ENCODE results near the gene GID8. TPM values are rescaled to one million over a fixed set of nuclear protein-coding genes. Genes with fewer than 3 reads are reported as not detected.

GID8 gene
- total and polyA plus RNA-seq, 2 donors from 2014 or later, result 16.4 to 37.3 TPM

DNA sequence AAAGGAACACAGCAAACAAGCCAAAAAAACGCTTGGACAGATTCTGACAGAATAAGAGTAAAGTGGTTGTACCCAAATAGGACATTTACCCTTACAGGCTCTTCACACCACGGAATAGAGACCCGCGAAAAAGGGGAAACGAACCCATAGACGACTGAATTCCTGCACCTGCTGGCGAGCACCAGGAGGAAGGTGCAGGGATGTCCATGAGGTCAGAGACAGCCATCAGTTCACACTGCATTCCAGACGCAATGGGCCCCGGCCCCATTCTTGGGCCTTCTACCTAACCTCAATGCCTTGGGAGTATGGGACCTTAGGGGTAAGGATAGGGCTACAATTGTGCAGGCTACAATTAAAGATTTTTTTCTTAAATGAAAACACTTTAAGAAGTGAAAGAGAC is 6.5 kb upstream of the GID8 start:
- TF ChIP-seq CTCF (IDR thresholded peaks at IDR 0.05; ENCODE audit: borderline replicate concordance, extremely low read depth, insufficient read depth), result no peak
- no peak for FAIRE-seq
- peaks cover 0 to 27% (median 10%) of the 10 kb centered on the region in 3 donors for H3K4me1 ChIP-seq (ENCODE audit: control insufficient read depth in 2 of 3, insufficient read depth in 2 of 3, low read depth in 1 of 3, low read length in 3 of 3)
- intact Hi-C loops (cut with DNase I), result no loop called here
- H3K27me3 ChIP-seq (ENCODE audit: control insufficient read depth, insufficient read depth, low read length), result no peaks in the 10 kb centered on the region
- no peaks in the 10 kb centered on the region for H3K9me3 ChIP-seq (ENCODE audit: control insufficient read depth in 2 of 3, insufficient read depth in 1 of 3, low read length in 3 of 3)
- DNase-seq, result no peak
- no peak overlapping the region for H3K9ac ChIP-seq (ENCODE audit: low read length in 3 of 3)
- H3K4me3 ChIP-seq (ENCODE audit: low read length in 3 of 3), result no peak overlapping the region
- peaks cover 4 to 7% (median 5%) of the 10 kb centered on the region in 3 donors for H3K36me3 ChIP-seq (ENCODE audit: control insufficient read depth in 2 of 3, insufficient read depth in 3 of 3, low read length in 3 of 3)
- no peak overlapping the region for H3K27ac ChIP-seq (ENCODE audit: low read depth in 2 of 2, low read length in 2 of 2)

GRCh38 chr20:62933966-62934365 is 4.0 kb upstream of the GID8 start:
- Histone ChIP-seq H3K9me3 (ENCODE audit: control insufficient read depth in 2 of 3, insufficient read depth in 1 of 3, low read length in 3 of 3) (no peaks in the 10 kb centered on the region), H3K9ac (ENCODE audit: low read length in 3 of 3) (no peak overlapping the region), H3K4me3 (ENCODE audit: low read length in 3 of 3) (no peak overlapping the region), H3K36me3 (ENCODE audit: control insufficient read depth in 2 of 3, insufficient read depth in 3 of 3, low read length in 3 of 3) (peaks cover 4 to 7% (median 5%) of the 10 kb centered on the region in 3 donors), H3K27ac (ENCODE audit: low read depth in 2 of 2, low read length in 2 of 2) (no peak overlapping the region), H3K4me1 (ENCODE audit: control insufficient read depth in 2 of 3, insufficient read depth in 2 of 3, low read depth in 1 of 3, low read length in 3 of 3) (peaks cover 0 to 15% (median under 1%) of the 10 kb centered on the region in 3 donors), H3K27me3 (ENCODE audit: control insufficient read depth, insufficient read depth, low read length) (no peaks in the 10 kb centered on the region)
- TF ChIP-seq CTCF (IDR thresholded peaks at IDR 0.05; ENCODE audit: borderline replicate concordance, extremely low read depth, insufficient read depth), result no peak
- FAIRE-seq (no peak), DNase-seq (no peak)
- intact Hi-C loops (cut with DNase I), result no loop called here

DNA sequence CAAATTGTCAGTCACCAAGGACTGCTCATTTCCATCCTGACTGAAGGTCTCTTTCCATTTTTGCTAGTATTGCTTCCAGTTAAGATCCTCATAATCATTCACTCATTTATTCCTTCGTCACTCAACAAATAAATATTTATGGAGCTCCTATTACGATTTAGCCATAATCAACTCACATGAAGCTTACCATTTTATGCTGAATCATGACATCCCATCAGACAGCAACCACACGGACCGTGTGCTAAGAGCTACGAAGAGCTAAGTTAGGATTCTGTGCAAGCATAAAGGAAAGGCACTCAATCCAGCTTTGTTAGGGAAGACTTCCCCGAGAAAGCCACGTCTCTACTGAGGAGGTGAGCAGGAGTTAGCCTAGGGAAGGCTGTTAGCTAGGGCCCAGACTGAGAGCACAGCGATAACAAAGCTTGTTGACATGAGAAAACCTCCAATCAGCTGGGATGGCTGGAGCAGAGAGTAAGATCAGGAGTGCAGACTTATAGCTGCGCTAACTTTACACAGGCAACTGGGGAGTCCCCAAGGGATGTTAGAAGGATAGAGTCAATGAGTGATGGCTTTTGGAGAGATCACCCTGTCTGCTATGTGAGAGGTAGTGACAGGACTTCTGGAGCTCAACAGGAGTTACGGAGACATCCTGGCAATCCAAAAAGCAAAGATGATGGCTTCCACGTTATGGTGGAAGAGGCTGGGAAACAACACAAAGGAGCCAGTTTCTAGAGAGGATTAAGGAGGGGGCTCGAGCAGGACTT is 2.6 kb upstream of the GID8 start:
- H3K9ac ChIP-seq (ENCODE audit: low read length in 3 of 3), result no peak overlapping the region
- H3K4me1 ChIP-seq (ENCODE audit: control insufficient read depth in 2 of 3, insufficient read depth in 2 of 3, low read depth in 1 of 3, low read length in 3 of 3), result peaks cover 0 to 18% (median 2%) of the 10 kb centered on the region in 3 donors
- intact Hi-C loops (cut with DNase I), result no loop called here
- DNase-seq (no peak), FAIRE-seq (no peak)
- peaks cover 4 to 7% (median 5%) of the 10 kb centered on the region in 3 donors for H3K36me3 ChIP-seq (ENCODE audit: control insufficient read depth in 2 of 3, insufficient read depth in 3 of 3, low read length in 3 of 3)
- H3K4me3 ChIP-seq (ENCODE audit: low read length in 3 of 3), result peak overlapping the region in 1 of 3 donors; percentile 1
- H3K9me3 ChIP-seq (ENCODE audit: control insufficient read depth in 2 of 3, insufficient read depth in 1 of 3, low read length in 3 of 3), result no peaks in the 10 kb centered on the region
- TF ChIP-seq CTCF (IDR thresholded peaks at IDR 0.05; ENCODE audit: borderline replicate concordance, extremely low read depth, insufficient read depth), result no peak
- H3K27ac ChIP-seq (ENCODE audit: low read depth in 2 of 2, low read length in 2 of 2), result no peak overlapping the region
- no peaks in the 10 kb centered on the region for H3K27me3 ChIP-seq (ENCODE audit: control insufficient read depth, insufficient read depth, low read length)
